ENCODE data around the gene NCKAP1.

The NCKAP1 gene

DNA sequence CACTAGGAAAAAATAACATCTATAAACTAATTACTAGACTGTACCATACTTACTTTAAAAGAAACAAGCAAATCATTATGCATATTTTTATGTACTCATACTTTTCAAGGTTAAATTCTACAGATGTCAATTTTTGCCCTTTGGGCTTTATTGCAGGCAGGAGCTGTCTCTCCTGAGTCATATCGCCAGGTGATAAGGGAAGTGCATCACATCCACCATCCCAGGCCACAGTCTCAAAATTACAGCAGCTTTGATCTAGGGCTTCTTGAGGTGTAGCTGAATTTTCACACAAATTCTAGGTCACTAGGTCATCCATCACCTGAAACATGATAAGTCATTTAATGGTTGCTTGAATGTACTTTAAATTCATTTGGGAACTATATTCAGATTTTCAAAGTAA is 133.4 kb downstream of the NCKAP1 start:
- Histone ChIP-seq H3K36me3 (ENCODE audit: insufficient read depth, low read length) (no peaks in the 10 kb centered on the region), H3K4me2 (ENCODE audit: insufficient read depth, low read length) (no peak overlapping the region), H4K20me1 (ENCODE audit: insufficient read depth, low read length) (no peaks in the 10 kb centered on the region), H3K79me2 (ENCODE audit: insufficient read depth, low read length) (no peaks in the 10 kb centered on the region), H2AFZ (ENCODE audit: low read depth, low read length) (no peak overlapping the region), H3K9me3 (ENCODE audit: insufficient read depth, low read length, severe bottlenecking) (no peaks in the 10 kb centered on the region), H3K4me3 (ENCODE audit: low read depth in 1 of 2, low read length in 2 of 2) (no peak overlapping the region), H3K9ac (ENCODE audit: low read depth, low read length) (no peak overlapping the region), H3K4me1 (ENCODE audit: insufficient read depth, low read length) (no peaks in the 10 kb centered on the region), H3K27me3 (ENCODE audit: insufficient read depth, low read length, poor library complexity) (no peaks in the 10 kb centered on the region), H3K27ac (ENCODE audit: low read length) (no peak overlapping the region)
- ATAC-seq (ENCODE audit: insufficient read depth, low read depth) (no peak), DNase-seq (no peak)
- no peak for TF ChIP-seq EZH2 (IDR thresholded peaks at IDR 0.05; ENCODE audit: borderline replicate concordance, low read depth, low read length, severe bottlenecking)
- TF ChIP-seq, protein P1, sequence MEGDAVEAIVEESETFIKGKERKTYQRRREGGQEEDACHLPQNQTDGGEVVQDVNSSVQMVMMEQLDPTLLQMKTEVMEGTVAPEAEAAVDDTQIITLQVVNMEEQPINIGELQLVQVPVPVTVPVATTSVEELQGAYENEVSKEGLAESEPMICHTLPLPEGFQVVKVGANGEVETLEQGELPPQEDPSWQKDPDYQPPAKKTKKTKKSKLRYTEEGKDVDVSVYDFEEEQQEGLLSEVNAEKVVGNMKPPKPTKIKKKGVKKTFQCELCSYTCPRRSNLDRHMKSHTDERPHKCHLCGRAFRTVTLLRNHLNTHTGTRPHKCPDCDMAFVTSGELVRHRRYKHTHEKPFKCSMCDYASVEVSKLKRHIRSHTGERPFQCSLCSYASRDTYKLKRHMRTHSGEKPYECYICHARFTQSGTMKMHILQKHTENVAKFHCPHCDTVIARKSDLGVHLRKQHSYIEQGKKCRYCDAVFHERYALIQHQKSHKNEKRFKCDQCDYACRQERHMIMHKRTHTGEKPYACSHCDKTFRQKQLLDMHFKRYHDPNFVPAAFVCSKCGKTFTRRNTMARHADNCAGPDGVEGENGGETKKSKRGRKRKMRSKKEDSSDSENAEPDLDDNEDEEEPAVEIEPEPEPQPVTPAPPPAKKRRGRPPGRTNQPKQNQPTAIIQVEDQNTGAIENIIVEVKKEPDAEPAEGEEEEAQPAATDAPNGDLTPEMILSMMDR (IDR thresholded peaks at IDR 0.05; ENCODE audit: borderline replicate concordance, extremely low read depth, low read length, poor library complexity, severe bottlenecking), result no peak

GRCh38 chr2:182903566-182903965 is 134.7 kb downstream of the NCKAP1 start:
- no peak for TF ChIP-seq EZH2 (IDR thresholded peaks at IDR 0.05; ENCODE audit: borderline replicate concordance, low read depth, low read length, severe bottlenecking)
- TF ChIP-seq, protein P1 (IDR thresholded peaks at IDR 0.05; ENCODE audit: borderline replicate concordance, extremely low read depth, low read length, poor library complexity, severe bottlenecking), result no peak
- no peak for DNase-seq
- Histone ChIP-seq H3K27ac (ENCODE audit: low read length) (no peak overlapping the region), H3K9ac (ENCODE audit: low read depth, low read length) (no peak overlapping the region), H3K9me3 (ENCODE audit: insufficient read depth, low read length, severe bottlenecking) (no peaks in the 10 kb centered on the region), H3K27me3 (ENCODE audit: insufficient read depth, low read length, poor library complexity) (no peaks in the 10 kb centered on the region), H4K20me1 (ENCODE audit: insufficient read depth, low read length) (no peaks in the 10 kb centered on the region), H3K36me3 (ENCODE audit: insufficient read depth, low read length) (no peaks in the 10 kb centered on the region), H3K4me3 (ENCODE audit: low read depth in 1 of 2, low read length in 2 of 2) (no peak overlapping the region), H2AFZ (ENCODE audit: low read depth, low read length) (no peak overlapping the region), H3K4me1 (ENCODE audit: insufficient read depth, low read length) (no peaks in the 10 kb centered on the region), H3K79me2 (ENCODE audit: insufficient read depth, low read length) (no peaks in the 10 kb centered on the region), H3K4me2 (ENCODE audit: insufficient read depth, low read length) (no peak overlapping the region)
- ATAC-seq (ENCODE audit: insufficient read depth, low read depth), result no peak

- Histone ChIP-seq H3K36me3 (ENCODE audit: insufficient read depth, low read length) (no peaks in the 10 kb centered on the region), H3K27me3 (ENCODE audit: insufficient read depth, low read length, poor library complexity) (no peaks in the 10 kb centered on the region), H3K9ac (ENCODE audit: low read depth, low read length) (no peak overlapping the region), H3K79me2 (ENCODE audit: insufficient read depth, low read length) (no peaks in the 10 kb centered on the region), H2AFZ (ENCODE audit: low read depth, low read length) (no peak overlapping the region), H3K4me3 (ENCODE audit: low read depth in 1 of 2, low read length in 2 of 2) (no peak overlapping the region), H4K20me1 (ENCODE audit: insufficient read depth, low read length) (no peaks in the 10 kb centered on the region), H3K4me2 (ENCODE audit: insufficient read depth, low read length) (no peak overlapping the region), H3K4me1 (ENCODE audit: insufficient read depth, low read length) (no peaks in the 10 kb centered on the region), H3K9me3 (ENCODE audit: insufficient read depth, low read length, severe bottlenecking) (no peaks in the 10 kb centered on the region), H3K27ac (ENCODE audit: low read length) (no peak overlapping the region)
- no peak for TF ChIP-seq EZH2 (IDR thresholded peaks at IDR 0.05; ENCODE audit: borderline replicate concordance, low read depth, low read length, severe bottlenecking)
- TF ChIP-seq, protein P1 (IDR thresholded peaks at IDR 0.05; ENCODE audit: borderline replicate concordance, extremely low read depth, low read length, poor library complexity, severe bottlenecking), result no peak
- no peak for ATAC-seq (ENCODE audit: insufficient read depth, low read depth)
- no peak for DNase-seq
Observed at GRCh38 chr2:182901748-182902147, 136.5 kb downstream of the NCKAP1 start.

DNA sequence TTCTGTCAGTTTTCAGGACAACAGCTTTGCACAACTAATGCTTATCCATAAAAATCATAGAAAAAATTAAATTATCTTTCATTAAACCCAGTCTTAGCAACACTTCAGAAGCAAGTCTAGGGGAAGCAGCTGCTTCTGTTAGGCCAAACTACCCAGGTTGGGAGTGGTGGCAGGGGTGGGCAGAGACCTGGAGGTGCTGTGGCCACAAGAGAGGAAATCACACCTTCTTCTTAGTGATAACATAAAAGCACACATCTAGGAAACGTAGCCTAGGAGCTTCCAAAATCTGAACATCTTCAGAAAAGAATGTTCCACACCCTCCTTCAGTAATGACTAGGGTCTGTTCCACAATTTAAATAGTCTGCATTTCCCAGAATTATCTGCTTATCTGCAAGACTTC is 139.5 kb downstream of the NCKAP1 start:
- TF ChIP-seq, protein P1 (IDR thresholded peaks at IDR 0.05; ENCODE audit: borderline replicate concordance, extremely low read depth, low read length, poor library complexity, severe bottlenecking), result no peak
- TF ChIP-seq EZH2 (IDR thresholded peaks at IDR 0.05; ENCODE audit: borderline replicate concordance, low read depth, low read length, severe bottlenecking), result no peak
- no peaks in the 10 kb centered on the region for H3K4me1 ChIP-seq (ENCODE audit: insufficient read depth, low read length)
- H3K9me3 ChIP-seq (ENCODE audit: insufficient read depth, low read length, severe bottlenecking), result no peaks in the 10 kb centered on the region
- no peak overlapping the region for H3K4me2 ChIP-seq (ENCODE audit: insufficient read depth, low read length)
- no peak overlapping the region for H3K4me3 ChIP-seq (ENCODE audit: low read depth in 1 of 2, low read length in 2 of 2)
- no peak overlapping the region for H2AFZ ChIP-seq (ENCODE audit: low read depth, low read length)
- H3K27me3 ChIP-seq (ENCODE audit: insufficient read depth, low read length, poor library complexity), result no peaks in the 10 kb centered on the region
- no peaks in the 10 kb centered on the region for H3K36me3 ChIP-seq (ENCODE audit: insufficient read depth, low read length)
- no peaks in the 10 kb centered on the region for H3K79me2 ChIP-seq (ENCODE audit: insufficient read depth, low read length)
- H4K20me1 ChIP-seq (ENCODE audit: insufficient read depth, low read length), result no peaks in the 10 kb centered on the region
- no peak overlapping the region for H3K27ac ChIP-seq (ENCODE audit: low read length)
- DNase-seq, result no peak
- no peak overlapping the region for H3K9ac ChIP-seq (ENCODE audit: low read depth, low read length)
- ATAC-seq (ENCODE audit: insufficient read depth, low read depth), result no peak
